CD4-positive, alpha-beta memory T cell (primary cell): ENCODE results near the gene MARK2. TPM values are rescaled to one million over a fixed set of nuclear protein-coding genes. Genes with fewer than 3 reads are reported as not detected.

Experiments used
- CTCF ChIA-PET: fragments of 350-600 bp; sonication (Branson Sonifier 250); formaldehyde crosslinking; loops from one replicate; lab custom pipeline; 2021; ENCODE audit warnings: inconsistent platforms; ENCODE audit not compliant: partially characterized antibody; lab: Charles Lee
- POLR2A ChIA-PET: fragments of 350-600 bp; sonication (Branson Sonifier 250); formaldehyde crosslinking; loops from one replicate; lab custom pipeline; 2021; ENCODE audit not compliant: partially characterized antibody; lab: Charles Lee
- DNase-seq, 5 donors: peaks; one replicate each; pipeline versions ENCODE4 v3.0.0 to v3.0.0-alpha.2; 2020 to 2022; ENCODE audit warnings: mixed read lengths in 1 of 5
- H3K27ac ChIP-seq: one replicate; pipeline ENCODE4 v1.7.0; 2013; ENCODE audit warnings: low read depth, low read length
- H3K27me3 ChIP-seq: 2 replicates; pipeline ENCODE4 v1.7.0; 2013; ENCODE audit warnings: mild to moderate bottlenecking, low read length, moderate library complexity; ENCODE audit not compliant: insufficient read depth
- H3K36me3 ChIP-seq: 2 replicates; pipeline ENCODE4 v1.7.0; 2013; ENCODE audit warnings: mild to moderate bottlenecking, low read length, moderate library complexity; ENCODE audit not compliant: insufficient read depth
- H3K4me1 ChIP-seq: 2 replicates; pipeline ENCODE4 v1.7.0; 2013; ENCODE audit warnings: mild to moderate bottlenecking, low read length, moderate library complexity; ENCODE audit not compliant: insufficient read depth
- H3K4me3 ChIP-seq, 2 donors: one replicate each; pipeline ENCODE4 v1.7.0; 2013; ENCODE audit warnings: low read length in 2 of 2, mild to moderate bottlenecking in 1 of 2
- H3K9me3 ChIP-seq, 2 donors: one replicate each; pipeline ENCODE4 v1.7.0; 2013; ENCODE audit warnings: low read length in 2 of 2, control low read depth in 1 of 2; ENCODE audit not compliant: control insufficient read depth in 1 of 2
- H3K27ac Mint-ChIP-seq, 7 donors: one replicate each; pipeline ENCODE4 v1.8.0; 2020 to 2021; ENCODE audit warnings: mixed read lengths in 7 of 7, mild to moderate bottlenecking in 6 of 7, inconsistent platforms in 3 of 7, moderate library complexity in 3 of 7
- H3K27me3 Mint-ChIP-seq, 2 donors: one replicate each; pipeline ENCODE4 v1.8.0; 2020 to 2021; ENCODE audit warnings: mixed read lengths in 2 of 2
- H3K36me3 Mint-ChIP-seq, 2 donors: one replicate each; pipeline ENCODE4 v1.8.0; 2020 to 2021; ENCODE audit warnings: mixed read lengths in 2 of 2, inconsistent platforms in 1 of 2, mild to moderate bottlenecking in 1 of 2
- H3K4me1 Mint-ChIP-seq, 4 donors: one replicate each; pipeline ENCODE4 v1.8.0; 2020 to 2021; ENCODE audit warnings: mixed read lengths in 4 of 4, mild to moderate bottlenecking in 1 of 4
- H3K4me3 Mint-ChIP-seq, 8 donors: one replicate each; pipeline ENCODE4 v1.8.0; 2020 to 2021; ENCODE audit warnings: mixed read lengths in 8 of 8, mild to moderate bottlenecking in 7 of 8, moderate library complexity in 6 of 8, inconsistent platforms in 3 of 8
- H3K9me3 Mint-ChIP-seq, 8 donors: one replicate each; pipeline ENCODE4 v1.8.0; 2020 to 2021; ENCODE audit warnings: mixed read lengths in 8 of 8, mild to moderate bottlenecking in 5 of 8, inconsistent platforms in 3 of 8, moderate library complexity in 1 of 8
- intact Hi-C: fragments of 100-400 bp; cut with micrococcal nuclease; formaldehyde crosslinking; loops from one replicate; pipeline ENCODE4 v1.15.1; 2023
- polyA plus RNA-seq, 2 donors: library from polyadenylated mRNA; unstranded; fragments of 300-500 nt; fragmentation: Illumina TruSeq; gene quantifications; one replicate each; pipeline ENCODE4 v1.2.3, GENCODE V29; 2021
- total RNA-seq, 2 experiments: library from RNA; stranded (reverse); gene quantifications; one replicate each; pipeline ENCODE4 v1.2.3, GENCODE V29; 2021

MARK2 gene
- total and polyA plus RNA-seq, 4 experiments from 2014 or later, result 25.1 to 68.0 (median 60.4) TPM

- no peaks in the 10 kb centered on the region for H3K27me3 Mint-ChIP-seq
- ChIA-PET CTCF (interaction anchor here (1.1 to 4.9 kb wide), 2 partner anchors 31 to 77 kb away, joined by 3 to 37 read pairs; partner anchors contain the start of gene MARK2), POLR2A (interaction anchor here (0.6 to 3.0 kb wide), 5 partner anchors 8 to 30 kb away, joined by 3 to 28 read pairs (median 4); partner anchors contain the start of gene MARK2)
- H3K36me3 ChIP-seq, result no peaks in the 10 kb centered on the region
- H3K4me3 ChIP-seq, result peak overlapping the region in 1 of 2 donors; percentile 39
- H3K4me1 Mint-ChIP-seq, result peaks cover 59 to 91% (median 79%) of the 10 kb centered on the region in 4 donors
- H3K4me1 ChIP-seq, result peaks cover 90% of the 10 kb centered on the region
- H3K27ac Mint-ChIP-seq, result peak overlapping the region; percentile 84 to 93 (median 86)
- no peak for DNase-seq
- H3K27ac ChIP-seq, result peak overlapping the region; percentile 43
- no peaks in the 10 kb centered on the region for H3K9me3 Mint-ChIP-seq
- H3K36me3 Mint-ChIP-seq, result peaks cover 4 to 13% of the 10 kb centered on the region in 2 donors
- intact Hi-C loops, result no loop called here
- H3K27me3 ChIP-seq, result no peaks in the 10 kb centered on the region
- no peaks in the 10 kb centered on the region for H3K9me3 ChIP-seq
- peak overlapping the region; percentile 26 to 86 (median 82) for H3K4me3 Mint-ChIP-seq
Observed at GRCh38 chr11:63869171-63869591, 30.3 kb downstream of the MARK2 start.

GRCh38 chr11:63869683-63870082 lies 30.8 kb downstream of the MARK2 start:
- H3K36me3 ChIP-seq, result no peaks in the 10 kb centered on the region
- ChIA-PET POLR2A (interaction anchor here (0.8 to 3.0 kb wide), 6 partner anchors 14 to 30 kb away, joined by 3 to 28 read pairs (median 6); partner anchors contain the start of gene MARK2), CTCF (interaction anchor here (1.0 to 4.9 kb wide), 4 partner anchors 7 to 76 kb away, joined by 3 to 37 read pairs (median 4); partner anchors contain the start of gene MARK2)
- peaks cover 61 to 96% (median 83%) of the 10 kb centered on the region in 4 donors for H3K4me1 Mint-ChIP-seq
- no peaks in the 10 kb centered on the region for H3K27me3 Mint-ChIP-seq
- peak overlapping the region; percentile 26 to 86 (median 82) for H3K4me3 Mint-ChIP-seq
- H3K27ac Mint-ChIP-seq, result peak overlapping the region; percentile 84 to 93 (median 86)
- peak overlapping the region; percentile 43 for H3K27ac ChIP-seq
- no peaks in the 10 kb centered on the region for H3K9me3 ChIP-seq
- H3K27me3 ChIP-seq, result no peaks in the 10 kb centered on the region
- intact Hi-C loops, result no loop called here
- peak overlapping the region in 1 of 2 donors; percentile 39 for H3K4me3 ChIP-seq
- DNase-seq, result peak; percentile 57 to 78 (median 63)
- H3K4me1 ChIP-seq, result peaks cover 95% of the 10 kb centered on the region
- peaks cover 4 to 16% of the 10 kb centered on the region in 2 donors for H3K36me3 Mint-ChIP-seq
- no peaks in the 10 kb centered on the region for H3K9me3 Mint-ChIP-seq

DNA sequence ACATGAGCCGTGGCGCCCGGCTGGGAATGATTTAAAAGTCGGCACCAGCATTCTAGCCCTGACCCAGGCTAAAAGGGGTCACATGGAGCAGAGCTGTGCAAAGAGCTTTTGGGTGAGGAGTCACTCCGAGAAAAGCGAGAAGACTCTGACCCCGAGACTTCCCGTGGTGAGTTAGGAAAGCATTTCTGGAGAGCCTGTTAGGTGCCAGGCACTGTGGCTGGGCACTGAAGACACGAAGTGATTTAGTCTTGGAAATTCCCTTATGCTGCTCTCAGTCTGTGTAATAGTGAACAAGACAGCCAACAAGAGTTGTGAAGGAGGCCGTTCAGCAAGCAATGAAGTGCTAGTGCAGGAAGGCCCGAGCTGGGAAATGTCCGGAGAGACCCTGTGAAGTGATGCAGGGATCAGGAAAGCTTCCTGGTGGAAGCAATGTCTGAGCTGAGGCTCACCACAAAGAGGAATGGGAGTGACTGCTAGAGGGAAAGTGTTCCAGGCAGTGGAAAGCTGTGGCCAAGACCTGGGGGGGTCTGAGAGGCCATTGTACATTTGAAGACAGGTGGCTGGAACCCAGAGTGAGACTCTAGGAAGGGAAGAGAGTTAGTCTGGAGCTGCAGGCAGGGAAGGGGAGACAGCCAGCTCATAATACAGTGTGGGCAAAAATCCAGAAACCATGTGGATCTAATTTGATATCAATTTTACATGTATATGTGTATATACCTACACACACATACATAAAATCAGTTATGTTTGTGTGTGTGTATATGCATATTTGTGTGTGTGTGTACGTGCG lies 31.6 kb downstream of the MARK2 start:
- no peak for DNase-seq
- peaks cover 4 to 19% of the 10 kb centered on the region in 2 donors for H3K36me3 Mint-ChIP-seq

GRCh38 chr11:63871962-63872799 lies 33.3 kb downstream of the MARK2 start:
- no peaks in the 10 kb centered on the region for H3K27me3 Mint-ChIP-seq
- peak overlapping the region in 6 of 7 donors; percentile 12 to 89 (median 44) for H3K27ac Mint-ChIP-seq
- H3K36me3 Mint-ChIP-seq, result peaks cover 4 to 19% of the 10 kb centered on the region in 2 donors
- peak overlapping the region in 7 of 8 donors; percentile 36 to 76 (median 46) for H3K4me3 Mint-ChIP-seq
- ChIA-PET CTCF (interaction anchor here (1.0 to 2.2 kb wide), 4 partner anchors 13 to 35 kb away, joined by 3 to 12 read pairs (median 4); no protein-coding TSS in a partner anchor), POLR2A (interaction anchor here (1.0 to 3.3 kb wide), 6 partner anchors 8 to 34 kb away, joined by 3 to 19 read pairs (median 4); partner anchors contain the start of gene MARK2)
- peak in 2 of 5 donors; percentile 43 to 60 for DNase-seq
- H3K4me1 Mint-ChIP-seq, result peaks cover 47 to 82% (median 68%) of the 10 kb centered on the region in 4 donors
- no peaks in the 10 kb centered on the region for H3K9me3 ChIP-seq
- H3K4me3 ChIP-seq, result no peak overlapping the region
- no peaks in the 10 kb centered on the region for H3K9me3 Mint-ChIP-seq
- intact Hi-C loops, result no loop called here
- H3K36me3 ChIP-seq, result peaks cover 8% of the 10 kb centered on the region
- peak overlapping the region; percentile 2 for H3K27ac ChIP-seq
- peaks cover 87% of the 10 kb centered on the region for H3K4me1 ChIP-seq
- no peaks in the 10 kb centered on the region for H3K27me3 ChIP-seq

More for the DNA sequence above, 31.6 kb downstream of the MARK2 start:
- H3K27me3 ChIP-seq, result no peaks in the 10 kb centered on the region
- no peaks in the 10 kb centered on the region for H3K27me3 Mint-ChIP-seq
- intact Hi-C loops, result no loop called here
- H3K27ac ChIP-seq, result peak overlapping the region; percentile 43
- H3K4me3 ChIP-seq, result peak overlapping the region in 1 of 2 donors; percentile 8
- H3K36me3 ChIP-seq, result no peaks in the 10 kb centered on the region
- H3K4me1 Mint-ChIP-seq, result peaks cover 59 to 93% (median 81%) of the 10 kb centered on the region in 4 donors
- H3K4me1 ChIP-seq, result peaks cover 94% of the 10 kb centered on the region
- peak overlapping the region; percentile 62 to 93 (median 86) for H3K27ac Mint-ChIP-seq
- peak overlapping the region in 7 of 8 donors; percentile 25 to 86 (median 80) for H3K4me3 Mint-ChIP-seq
- CTCF ChIA-PET, result interaction anchor here (0.6 to 4.9 kb wide), 6 partner anchors 8 to 76 kb away, joined by 3 to 37 read pairs (median 3); partner anchors contain the start of gene MARK2
- POLR2A ChIA-PET, result interaction anchor here (0.7 to 3.0 kb wide), 7 partner anchors 14 to 31 kb away, joined by 3 to 28 read pairs (median 4); partner anchors contain the start of gene MARK2
- H3K9me3 ChIP-seq, result no peaks in the 10 kb centered on the region
- H3K9me3 Mint-ChIP-seq, result no peaks in the 10 kb centered on the region

DNA sequence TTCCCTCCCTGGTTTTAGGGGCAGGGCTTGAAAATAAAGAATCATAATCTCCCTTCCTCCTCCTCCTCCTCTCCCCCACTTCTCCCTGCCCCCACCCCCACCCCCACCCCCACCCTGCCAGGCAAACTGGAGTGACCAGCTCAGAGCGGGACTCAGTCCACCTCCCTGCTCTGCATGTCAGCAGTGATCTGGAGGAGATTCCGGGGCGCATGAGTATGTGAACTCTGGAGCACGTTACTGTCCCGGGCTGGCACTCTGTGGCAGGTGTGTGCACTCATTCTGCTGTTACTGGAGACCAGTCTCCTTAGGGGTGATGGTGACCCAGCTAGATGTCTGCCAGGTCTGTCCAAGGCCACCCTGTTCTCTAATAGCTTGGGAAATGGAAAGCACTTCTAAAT lies 33.9 kb downstream of the MARK2 start:
- no peak overlapping the region for H3K4me3 ChIP-seq
- H3K4me1 ChIP-seq, result peaks cover 81% of the 10 kb centered on the region
- no peak for DNase-seq
- CTCF ChIA-PET, result interaction anchor here (0.7 to 2.2 kb wide), 7 partner anchors 10 to 105 kb away, joined by 3 to 12 read pairs (median 3); no protein-coding TSS in a partner anchor
- H3K27me3 Mint-ChIP-seq, result no peaks in the 10 kb centered on the region
- H3K4me1 Mint-ChIP-seq, result peaks cover 47 to 78% (median 65%) of the 10 kb centered on the region in 4 donors
- no peaks in the 10 kb centered on the region for H3K27me3 ChIP-seq
- H3K9me3 Mint-ChIP-seq, result no peaks in the 10 kb centered on the region
- POLR2A ChIA-PET, result interaction anchor here (1.0 to 3.3 kb wide), 6 partner anchors 9 to 34 kb away, joined by 3 to 19 read pairs (median 4); partner anchors contain the start of gene MARK2
- no peaks in the 10 kb centered on the region for H3K9me3 ChIP-seq
- intact Hi-C loops, result no loop called here
- peaks cover 8% of the 10 kb centered on the region for H3K36me3 ChIP-seq
- H3K27ac ChIP-seq, result no peak overlapping the region
- H3K27ac Mint-ChIP-seq, result peak overlapping the region in 2 of 7 donors; percentile 35 to 56
- peak overlapping the region in 2 of 8 donors; percentile 58 to 62 for H3K4me3 Mint-ChIP-seq
- H3K36me3 Mint-ChIP-seq, result peaks cover 4 to 19% of the 10 kb centered on the region in 2 donors

- H3K27me3 Mint-ChIP-seq, result no peaks in the 10 kb centered on the region
- H3K4me3 Mint-ChIP-seq, result peak overlapping the region in 2 of 8 donors; percentile 13 to 62
- DNase-seq, result no peak
- peak overlapping the region in 5 of 7 donors; percentile 27 to 56 (median 35) for H3K27ac Mint-ChIP-seq
- H3K27me3 ChIP-seq, result no peaks in the 10 kb centered on the region
- peaks cover 8% of the 10 kb centered on the region for H3K36me3 ChIP-seq
- H3K9me3 Mint-ChIP-seq, result no peaks in the 10 kb centered on the region
- H3K4me1 ChIP-seq, result peaks cover 75% of the 10 kb centered on the region
- H3K27ac ChIP-seq, result no peak overlapping the region
- CTCF ChIA-PET, result interaction anchor here (0.7 to 2.2 kb wide), 8 partner anchors 10 to 105 kb away, joined by 3 to 12 read pairs (median 3); no protein-coding TSS in a partner anchor
- no peak overlapping the region for H3K4me3 ChIP-seq
- POLR2A ChIA-PET, result interaction anchor here (1.0 to 3.3 kb wide), 2 partner anchors 11 to 15 kb away, joined by 3 to 19 read pairs; no protein-coding TSS in a partner anchor
- intact Hi-C loops, result no loop called here
- peaks cover 49 to 77% (median 65%) of the 10 kb centered on the region in 4 donors for H3K4me1 Mint-ChIP-seq
- H3K9me3 ChIP-seq, result no peaks in the 10 kb centered on the region
- peaks cover 2 to 22% of the 10 kb centered on the region in 2 donors for H3K36me3 Mint-ChIP-seq
Observed at GRCh38 chr11:63873311-63873710, 34.4 kb downstream of the MARK2 start.
